Subcutaneous adipose tissue (tissue), 4 donors: ENCODE measurements around the gene WBP2. TPM values are rescaled to one million over a fixed set of nuclear protein-coding genes. Genes with fewer than 3 reads are reported as not detected.

ENCODE experiments used
- total RNA-seq, 4 donors: library from RNA; depleted of rRNA; stranded (reverse); fragments of >200 nt; gene quantifications; one replicate each; pipeline ENCODE4 v1.1.0, GENCODE V29; 2016
- TF ChIP-seq, protein P1 (sequence below): fragments of 450-650 bp; IDR thresholded peaks from one replicate; pipeline ENCODE4 v1.5.1; 2016; ENCODE audit warnings: low read depth, mild to moderate bottlenecking, control low read depth, antibody characterized with exemption, moderate library complexity

The WBP2 gene
- total RNA-seq, 4 donors from 2014 or later: 55.3 to 91.7 (median 65.6) TPM

DNA sequence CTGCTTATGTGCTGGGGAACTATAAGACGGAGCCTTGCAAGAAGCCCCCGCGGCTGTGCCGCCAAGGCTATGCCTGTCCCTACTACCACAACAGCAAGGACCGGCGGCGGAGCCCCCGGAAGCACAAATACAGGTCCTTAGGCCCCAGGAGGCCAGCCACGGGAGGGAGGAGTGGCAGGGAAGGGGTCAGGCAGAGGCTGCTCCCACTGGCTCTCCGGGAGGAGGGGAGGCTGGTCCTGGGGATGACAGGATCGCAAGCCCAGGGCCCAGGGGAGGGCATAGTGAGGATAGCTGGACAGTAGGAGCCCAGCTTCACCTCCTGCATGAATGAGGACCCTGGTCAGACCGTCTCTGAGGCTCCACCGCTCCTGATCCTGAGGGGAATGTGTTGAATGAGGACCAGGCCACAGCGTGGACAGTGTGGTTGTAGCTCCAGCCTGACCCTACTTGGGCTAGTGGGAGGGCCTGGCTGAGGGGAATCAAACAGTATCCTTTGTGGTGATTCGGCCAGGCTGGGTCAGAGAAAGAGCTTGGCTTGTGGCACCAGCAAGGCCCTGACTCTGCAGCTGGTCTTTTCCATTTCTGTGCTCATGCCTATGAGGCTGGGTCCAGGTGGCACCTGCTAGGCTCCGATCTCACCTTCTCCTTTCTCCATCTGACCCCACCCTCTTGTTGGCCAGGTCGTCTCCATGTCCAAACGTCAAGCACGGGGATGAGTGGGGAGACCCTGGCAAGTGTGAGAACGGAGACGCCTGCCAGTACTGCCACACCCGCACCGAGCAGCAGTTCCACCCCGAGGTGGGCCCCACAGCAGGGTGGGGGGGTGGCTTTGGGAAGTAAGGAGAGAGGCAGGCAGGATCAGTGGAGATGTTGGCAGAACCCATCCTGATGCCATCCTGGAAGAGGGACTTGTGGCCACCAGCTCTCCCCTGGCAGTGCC, 41.8 kb downstream of the WBP2 start:
- TF ChIP-seq, protein P1, sequence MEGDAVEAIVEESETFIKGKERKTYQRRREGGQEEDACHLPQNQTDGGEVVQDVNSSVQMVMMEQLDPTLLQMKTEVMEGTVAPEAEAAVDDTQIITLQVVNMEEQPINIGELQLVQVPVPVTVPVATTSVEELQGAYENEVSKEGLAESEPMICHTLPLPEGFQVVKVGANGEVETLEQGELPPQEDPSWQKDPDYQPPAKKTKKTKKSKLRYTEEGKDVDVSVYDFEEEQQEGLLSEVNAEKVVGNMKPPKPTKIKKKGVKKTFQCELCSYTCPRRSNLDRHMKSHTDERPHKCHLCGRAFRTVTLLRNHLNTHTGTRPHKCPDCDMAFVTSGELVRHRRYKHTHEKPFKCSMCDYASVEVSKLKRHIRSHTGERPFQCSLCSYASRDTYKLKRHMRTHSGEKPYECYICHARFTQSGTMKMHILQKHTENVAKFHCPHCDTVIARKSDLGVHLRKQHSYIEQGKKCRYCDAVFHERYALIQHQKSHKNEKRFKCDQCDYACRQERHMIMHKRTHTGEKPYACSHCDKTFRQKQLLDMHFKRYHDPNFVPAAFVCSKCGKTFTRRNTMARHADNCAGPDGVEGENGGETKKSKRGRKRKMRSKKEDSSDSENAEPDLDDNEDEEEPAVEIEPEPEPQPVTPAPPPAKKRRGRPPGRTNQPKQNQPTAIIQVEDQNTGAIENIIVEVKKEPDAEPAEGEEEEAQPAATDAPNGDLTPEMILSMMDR: no peak

DNA sequence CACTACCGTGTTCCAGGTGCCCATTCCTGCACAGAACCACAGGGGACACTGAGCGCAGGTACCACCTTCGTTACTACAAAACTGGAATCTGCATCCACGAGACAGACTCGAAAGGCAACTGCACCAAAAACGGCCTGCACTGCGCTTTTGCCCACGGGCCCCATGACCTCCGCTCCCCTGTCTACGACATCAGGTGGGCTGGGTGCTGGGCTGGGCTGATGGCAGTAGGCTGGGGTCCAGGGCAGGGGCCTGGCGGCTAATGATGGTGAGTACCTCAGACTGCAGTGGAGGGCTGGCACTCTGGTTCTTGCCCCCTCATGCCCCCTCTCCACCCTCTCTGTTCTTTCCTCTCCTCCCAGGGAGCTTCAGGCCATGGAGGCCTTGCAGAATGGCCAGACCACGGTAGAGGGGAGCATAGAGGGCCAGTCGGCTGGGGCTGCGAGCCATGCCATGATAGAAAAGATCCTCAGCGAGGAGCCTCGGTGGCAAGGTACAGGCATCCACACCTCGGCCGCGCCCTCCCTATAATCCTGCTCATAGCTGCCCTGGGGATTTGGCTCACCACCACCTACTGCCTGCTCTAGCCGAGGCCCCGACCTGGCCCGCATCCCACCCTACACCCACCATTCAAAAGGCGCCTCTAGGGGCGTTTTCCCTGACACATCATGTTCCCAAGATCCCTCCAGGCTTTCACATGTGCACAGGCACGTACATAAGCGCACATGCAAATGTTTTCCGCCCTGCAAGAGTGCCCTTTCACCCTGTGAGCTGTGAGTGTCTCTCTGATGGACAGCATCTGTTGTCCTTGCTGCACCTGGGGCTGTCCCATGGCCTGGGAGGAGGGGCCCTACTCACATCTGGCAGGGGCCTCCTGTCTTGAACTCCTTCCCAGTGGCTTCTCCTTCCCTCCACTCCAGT, 42.8 kb downstream of the WBP2 start:
- TF ChIP-seq, protein P1: no peak

DNA sequence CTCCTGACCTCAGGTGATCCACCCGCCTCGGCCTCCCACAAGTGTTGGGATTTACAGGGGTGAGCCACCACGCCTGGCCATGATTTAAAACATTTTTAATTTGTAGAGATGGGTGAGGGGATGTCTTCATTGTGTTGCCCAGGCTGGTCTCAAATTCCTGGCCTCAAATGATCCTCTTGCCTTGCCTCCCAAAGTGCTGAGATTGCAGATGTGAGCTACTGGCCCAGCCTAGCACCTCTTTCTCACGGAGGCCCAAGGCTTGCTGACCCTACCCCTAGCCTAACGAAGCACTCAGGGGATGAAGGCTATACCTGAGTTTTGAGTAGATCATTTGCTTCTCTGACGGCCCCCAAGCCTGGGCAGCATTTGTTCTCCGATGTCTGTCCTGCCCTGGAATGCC, 44.0 kb downstream of the WBP2 start:
- TF ChIP-seq, protein P1: no peak

DNA sequence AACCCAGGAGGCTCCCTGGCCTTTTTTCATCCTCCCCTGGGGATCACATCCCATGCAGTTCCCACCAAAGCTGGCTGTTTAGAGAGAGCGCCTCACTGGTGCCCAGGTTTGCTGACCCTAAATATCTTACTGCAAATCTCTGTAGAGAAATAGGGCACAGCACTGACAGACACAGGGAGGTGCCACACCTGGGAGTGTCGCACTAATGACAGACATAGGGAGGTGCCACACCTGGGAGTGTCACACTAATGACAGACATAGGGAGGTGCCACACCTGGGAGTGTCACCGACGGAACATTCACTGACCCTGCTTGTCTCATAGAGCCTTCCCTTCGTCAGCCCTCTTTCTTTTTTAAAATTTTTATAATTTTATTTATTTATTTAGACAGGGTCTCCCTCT, 44.9 kb downstream of the WBP2 start:
- TF ChIP-seq, protein P1: no peak

DNA sequence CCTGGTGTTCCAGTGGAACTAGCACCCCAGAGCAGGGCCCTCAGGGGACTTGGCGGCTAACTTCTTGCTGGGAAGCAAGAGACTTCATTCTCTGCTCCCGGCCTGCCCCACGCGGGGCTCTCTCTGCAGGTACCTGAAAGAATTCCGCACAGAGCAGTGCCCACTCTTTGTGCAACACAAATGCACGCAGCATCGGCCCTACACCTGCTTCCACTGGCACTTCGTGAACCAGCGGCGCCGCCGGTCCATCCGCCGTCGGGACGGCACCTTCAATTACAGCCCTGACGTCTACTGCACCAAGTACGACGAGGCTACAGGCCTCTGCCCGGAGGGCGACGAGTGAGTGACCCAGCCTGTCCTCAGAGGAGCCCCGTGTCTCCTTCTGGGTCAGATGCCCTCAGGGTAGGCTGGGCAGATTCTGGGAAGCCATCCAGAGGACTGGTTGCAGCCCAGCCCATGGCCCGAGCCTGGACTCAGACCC, 45.5 kb downstream of the WBP2 start:
- TF ChIP-seq, protein P1: no peak

DNA sequence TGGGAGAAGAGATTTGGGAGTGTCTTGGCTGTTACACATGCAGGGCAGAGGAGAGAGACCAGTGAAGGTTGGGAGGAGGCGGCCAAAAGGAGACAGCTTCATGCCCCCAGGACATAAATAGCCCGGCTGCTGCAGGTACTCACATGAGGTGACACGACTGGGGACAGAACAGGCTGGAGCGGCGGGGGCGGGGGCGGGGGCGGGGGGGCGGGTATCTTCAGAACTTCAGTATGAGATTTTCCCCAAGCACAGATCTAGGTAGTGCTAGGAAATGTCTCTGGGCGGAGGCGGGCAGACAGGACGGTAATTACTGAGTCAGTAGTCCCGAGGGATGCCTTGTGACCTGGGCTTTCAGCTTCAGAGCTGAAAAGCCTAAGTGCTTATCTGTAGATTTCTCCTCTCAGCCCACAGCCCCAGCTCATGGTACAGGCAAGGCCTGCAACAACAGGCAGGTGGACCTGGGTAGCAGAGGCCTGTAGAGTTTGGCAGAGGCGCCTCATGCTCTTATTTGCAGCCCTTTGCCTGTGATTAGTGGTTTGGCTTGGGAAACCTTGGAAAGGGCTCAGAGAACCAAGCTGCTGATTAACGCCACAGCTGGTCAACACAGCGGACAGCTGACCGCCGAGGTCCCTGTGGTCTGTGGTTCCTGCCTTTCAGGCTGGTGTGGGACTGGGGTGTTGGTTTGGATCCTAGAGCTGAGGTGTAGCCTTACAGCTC, 46.1 kb downstream of the WBP2 start:
- TF ChIP-seq, protein P1: no peak
